NCI-H748 treated with DMSO at 0.1 percent for 48 hours (cell line): ENCODE results near the gene POU2F2.
"Not testable (repeated sequence)": the region's sequence is repeated elsewhere in the genome, so short reads cannot be mapped to it uniquely, and the experiment has no call there.

Experiments used
- DNase-seq: peaks from one replicate; lab custom pipeline; 2025; lab: John Stamatoyannopoulos, UW

Gene POU2F2

DNA sequence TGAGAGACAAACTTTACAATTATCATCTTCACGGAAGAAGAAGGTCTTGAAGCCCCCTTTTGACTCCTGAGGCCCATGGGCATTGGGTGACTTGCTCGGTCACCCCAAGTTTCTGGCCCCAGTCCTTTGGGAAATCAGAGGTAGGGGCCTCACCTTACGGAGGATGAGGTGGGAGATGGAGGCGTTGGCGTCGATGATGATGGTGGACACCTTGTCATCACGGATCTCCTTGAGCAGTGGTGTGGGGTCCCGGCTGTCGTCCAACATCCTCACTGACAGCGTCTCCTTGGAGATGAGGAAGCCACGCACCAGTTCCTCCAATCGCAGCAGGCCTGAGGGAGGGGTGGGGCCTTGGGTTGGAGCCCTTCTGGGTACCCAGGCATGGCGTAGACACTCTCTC is 73.0 kb downstream of the POU2F2 start:
- DNase-seq = no peak

GRCh38 chr19:42057846-42058245 is 74.4 kb downstream of the POU2F2 start:
- DNase-seq = no peak

- DNase-seq = no peak
These were observed 78.0 kb downstream of the POU2F2 start for GRCh38 chr19:42054205-42054604.

- no peak for DNase-seq
These were observed 79.0 kb downstream of the POU2F2 start for GRCh38 chr19:42053037-42053935.

DNA sequence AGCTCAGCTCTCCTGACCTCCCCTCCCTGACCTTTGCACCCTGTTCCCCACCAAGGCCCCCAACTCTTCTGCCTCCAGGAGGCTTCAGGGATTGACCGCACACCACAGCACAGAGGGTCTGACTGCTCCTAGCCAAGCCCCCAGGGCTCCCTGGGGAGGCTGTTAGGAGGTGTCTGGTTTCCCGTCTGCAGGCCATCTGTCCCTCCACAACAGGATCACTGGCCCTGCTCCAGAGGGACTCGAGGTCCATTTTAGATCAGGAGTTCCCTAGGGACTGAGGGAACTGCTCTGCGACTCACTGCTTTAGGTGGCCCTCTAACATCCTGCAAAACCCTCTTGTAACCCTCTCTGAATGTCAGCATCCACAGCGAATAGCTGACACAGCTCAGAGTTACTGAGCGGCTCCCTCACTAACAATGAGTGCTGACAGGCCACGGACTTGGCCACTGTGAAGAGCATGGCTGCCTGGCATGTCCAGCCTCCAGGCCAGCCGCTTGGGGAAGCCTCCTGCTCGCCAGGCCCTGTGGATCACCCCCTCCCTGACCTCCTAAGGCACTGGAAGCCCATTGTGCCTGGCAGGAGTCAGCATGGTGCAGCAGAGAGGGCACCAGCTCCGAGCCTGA is 79.9 kb downstream of the POU2F2 start:
- no peak for DNase-seq

DNA sequence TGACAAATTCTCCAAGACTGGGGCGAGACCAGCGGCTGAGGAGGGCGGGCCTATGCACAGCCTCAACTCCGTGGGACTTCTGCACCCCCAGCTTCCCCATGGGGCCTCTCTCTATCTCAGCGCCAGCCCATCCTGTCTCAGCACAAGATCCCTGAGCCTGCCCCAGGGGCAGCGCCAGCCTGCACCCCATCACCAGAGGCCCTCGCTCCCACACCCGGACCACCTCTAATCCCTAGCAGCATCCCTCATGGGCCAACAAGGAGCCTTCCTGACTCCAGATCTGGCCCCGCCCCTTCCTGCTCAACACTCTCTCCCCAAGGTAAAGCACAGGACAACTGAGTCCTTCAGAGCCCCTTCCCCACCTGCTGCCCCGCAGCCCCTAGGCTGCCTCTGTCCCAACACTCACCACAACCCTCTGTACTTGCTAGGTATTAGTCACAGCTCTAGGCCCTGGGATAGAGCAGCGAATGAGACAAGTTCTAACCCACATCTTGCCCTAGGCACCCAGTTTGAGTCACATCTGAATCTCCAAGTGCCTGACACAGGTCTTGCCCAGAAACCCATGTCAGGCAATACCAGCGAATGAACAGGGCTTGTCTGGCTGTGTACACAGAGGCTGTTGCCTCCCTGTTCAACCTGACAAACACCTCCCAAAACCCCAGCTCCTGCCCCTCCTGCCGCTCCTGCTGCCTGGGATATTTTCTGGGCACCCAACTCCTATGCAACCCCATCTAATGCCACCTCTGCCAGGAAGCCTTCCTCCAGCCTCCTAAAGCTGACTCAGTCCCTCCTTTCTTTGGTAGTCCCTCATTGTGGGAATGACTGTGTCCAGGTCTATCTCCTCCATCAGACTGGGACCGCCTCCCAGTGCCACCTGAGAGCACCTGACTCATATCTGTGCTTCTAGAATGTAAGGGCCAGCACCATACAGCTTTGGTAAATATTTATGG is 80.8 kb downstream of the POU2F2 start:
- DNase-seq = no peak

DNA sequence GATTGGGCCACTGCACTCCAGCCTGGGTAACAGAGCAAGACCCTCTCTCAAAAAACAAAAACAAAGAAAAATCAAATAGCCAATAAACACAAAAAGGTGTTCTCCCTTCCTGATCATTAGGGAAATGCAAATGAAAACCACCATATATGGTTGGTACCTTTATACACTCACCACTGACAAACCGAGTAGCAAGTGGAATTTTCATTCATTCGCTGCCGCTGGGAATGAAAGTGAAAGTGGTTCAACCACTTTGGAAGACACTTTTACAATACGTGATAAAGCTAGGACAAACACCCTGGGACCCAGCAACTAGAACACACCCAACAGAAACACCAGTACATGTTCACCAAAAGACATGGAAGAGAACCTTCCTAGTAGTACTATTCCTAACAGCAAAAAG is 83.3 kb downstream of the POU2F2 start:
- DNase-seq = peak; percentile 18

DNA sequence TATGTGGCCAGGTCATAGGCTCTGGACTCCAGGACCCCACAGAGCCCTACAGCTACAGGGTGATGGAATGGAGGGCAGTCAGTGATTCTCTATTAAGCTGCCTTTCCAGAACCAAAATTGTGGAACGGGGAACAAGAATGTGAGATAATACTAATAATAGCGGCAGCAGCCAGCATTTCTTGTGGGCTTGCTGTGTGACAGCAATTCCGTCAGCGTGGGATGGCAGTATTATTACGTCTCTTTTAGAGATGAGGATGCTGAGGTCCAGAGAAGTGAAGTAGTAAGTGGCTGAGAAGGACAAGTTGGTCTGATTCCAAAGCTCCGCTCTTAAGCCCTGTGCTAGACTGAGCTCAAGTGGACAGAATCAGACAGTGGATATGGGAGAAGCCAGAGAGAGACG is 86.7 kb downstream of the POU2F2 start:
- DNase-seq = no peak

- no peak for DNase-seq
These were observed 89.6 kb downstream of the POU2F2 start for GRCh38 chr19:42042455-42043170.

GRCh38 chr19:42040491-42040890 is 91.8 kb downstream of the POU2F2 start:
- not testable (repeated sequence) for DNase-seq

- no peak for DNase-seq
These were observed 92.2 kb downstream of the POU2F2 start for GRCh38 chr19:42040031-42040430.

- DNase-seq = no peak
These were observed 93.6 kb downstream of the POU2F2 start for GRCh38 chr19:42038666-42039065.

- DNase-seq = no peak
These were observed 94.6 kb downstream of the POU2F2 start for GRCh38 chr19:42037649-42038048.
